ENCODE measurements around the gene CLDN9.

CLDN9 gene

GRCh38 chr16:3027489-3027795 lies 14.7 kb downstream of the CLDN9 start:
- H3K9me3 Mint-ChIP-seq: no peaks in the 10 kb centered on the region
- H3K27ac Mint-ChIP-seq: no peak overlapping the region
- H3K36me3 Mint-ChIP-seq: peaks cover 3% of the 10 kb centered on the region
- H3K4me3 Mint-ChIP-seq: no peak overlapping the region
- peaks cover 15% of the 10 kb centered on the region for H3K27me3 Mint-ChIP-seq
- H3K4me1 Mint-ChIP-seq: peaks cover 34% of the 10 kb centered on the region

DNA sequence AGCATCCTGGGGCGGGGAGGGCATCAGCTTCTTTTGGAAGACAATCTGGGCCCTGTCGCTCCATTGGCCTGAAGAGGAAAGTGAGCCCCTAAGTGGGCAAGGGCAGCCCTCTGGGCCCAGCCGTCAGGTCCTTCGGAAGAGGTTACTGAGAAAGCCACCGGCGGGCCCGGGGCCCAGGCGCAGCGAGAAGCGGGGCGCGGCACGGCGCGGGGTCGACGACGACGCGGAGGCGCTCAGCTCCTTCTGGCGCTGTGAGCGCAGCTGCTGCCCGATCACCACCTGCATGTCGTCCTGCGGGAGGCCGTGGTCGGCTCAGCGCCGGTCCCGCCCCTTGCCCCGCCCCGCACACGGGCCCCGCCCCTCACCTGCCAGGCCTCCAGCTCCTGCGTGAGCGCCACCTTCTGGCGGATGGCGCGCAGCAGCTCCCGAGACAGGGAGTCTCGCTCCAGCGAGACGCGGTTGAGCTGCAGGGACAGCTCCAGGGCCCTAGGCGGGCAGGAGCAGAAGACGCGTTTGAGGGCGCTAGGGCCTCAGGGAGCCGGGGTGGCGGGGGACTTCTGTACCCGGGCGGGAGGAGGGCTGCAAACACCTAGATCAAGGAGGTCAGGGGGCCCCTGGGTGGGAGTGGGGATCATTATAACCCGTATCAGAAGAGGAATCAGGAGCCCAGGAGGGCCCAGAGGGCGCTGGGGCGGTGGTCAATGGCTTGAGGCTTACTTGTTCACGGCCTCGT lies 15.4 kb downstream of the CLDN9 start:
- Mint-ChIP-seq H3K4me3 (peak overlapping the region; percentile 65), H3K9me3 (no peaks in the 10 kb centered on the region), H3K27me3 (peaks cover 21% of the 10 kb centered on the region), H3K27ac (no peak overlapping the region), H3K36me3 (peaks cover 3% of the 10 kb centered on the region), H3K4me1 (peaks cover 27% of the 10 kb centered on the region)

GRCh38 chr16:3028716-3029319 lies 16.1 kb downstream of the CLDN9 start:
- Mint-ChIP-seq H3K27me3 (peaks cover 26% of the 10 kb centered on the region), H3K4me3 (peak overlapping the region; percentile 58), H3K9me3 (no peaks in the 10 kb centered on the region), H3K27ac (peak overlapping the region; percentile 46), H3K4me1 (peaks cover 24% of the 10 kb centered on the region), H3K36me3 (peaks cover 3% of the 10 kb centered on the region)

DNA sequence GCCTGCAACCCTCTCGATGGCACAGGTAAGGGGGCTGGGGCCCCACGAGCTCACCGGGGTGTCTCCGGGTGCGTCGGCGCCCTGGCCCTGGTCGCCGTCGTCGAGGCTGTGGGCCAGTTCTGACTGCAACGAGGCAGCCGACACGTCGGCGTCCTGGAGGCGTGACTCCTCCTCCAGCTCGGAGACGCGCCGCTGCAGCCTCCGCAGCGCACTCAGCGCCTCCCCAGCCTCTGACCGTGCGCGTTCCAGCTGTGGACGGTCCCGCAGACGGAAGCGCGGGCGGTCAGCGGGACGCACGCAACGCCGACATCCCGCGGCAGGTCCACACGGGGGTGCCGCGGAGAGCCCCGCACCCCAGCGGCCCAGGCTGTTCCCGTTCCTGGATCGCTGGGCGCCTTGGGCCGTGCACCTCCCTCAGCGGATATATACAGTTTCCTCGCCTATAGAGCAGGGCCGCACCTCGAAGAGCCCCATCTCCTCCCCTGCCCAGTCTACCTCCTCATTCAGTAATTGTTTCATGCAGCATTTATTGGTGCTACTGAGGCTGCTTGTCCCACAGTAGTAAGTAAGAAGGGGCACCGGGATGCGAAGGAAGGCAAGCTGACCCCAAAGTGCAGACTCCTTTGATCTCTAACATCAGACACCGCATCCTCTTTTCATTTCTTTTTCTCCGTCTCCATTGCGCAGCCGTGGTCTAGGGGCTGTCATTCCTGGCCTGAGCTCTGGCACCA lies 16.9 kb downstream of the CLDN9 start:
- H3K27ac Mint-ChIP-seq: no peak overlapping the region
- H3K36me3 Mint-ChIP-seq: peaks cover 2% of the 10 kb centered on the region
- H3K9me3 Mint-ChIP-seq: no peaks in the 10 kb centered on the region
- H3K4me1 Mint-ChIP-seq: peaks cover 18% of the 10 kb centered on the region
- H3K27me3 Mint-ChIP-seq: peaks cover 30% of the 10 kb centered on the region
- H3K4me3 Mint-ChIP-seq: peak overlapping the region; percentile 58

- H3K27ac Mint-ChIP-seq: no peak overlapping the region
- H3K4me1 Mint-ChIP-seq: peaks cover 13% of the 10 kb centered on the region
- H3K27me3 Mint-ChIP-seq: peaks cover 34% of the 10 kb centered on the region
- H3K4me3 Mint-ChIP-seq: peak overlapping the region; percentile 53
- peaks cover 2% of the 10 kb centered on the region for H3K36me3 Mint-ChIP-seq
- no peaks in the 10 kb centered on the region for H3K9me3 Mint-ChIP-seq
Measured at GRCh38 chr16:3030222-3031212, 17.8 kb downstream of the CLDN9 start.

DNA sequence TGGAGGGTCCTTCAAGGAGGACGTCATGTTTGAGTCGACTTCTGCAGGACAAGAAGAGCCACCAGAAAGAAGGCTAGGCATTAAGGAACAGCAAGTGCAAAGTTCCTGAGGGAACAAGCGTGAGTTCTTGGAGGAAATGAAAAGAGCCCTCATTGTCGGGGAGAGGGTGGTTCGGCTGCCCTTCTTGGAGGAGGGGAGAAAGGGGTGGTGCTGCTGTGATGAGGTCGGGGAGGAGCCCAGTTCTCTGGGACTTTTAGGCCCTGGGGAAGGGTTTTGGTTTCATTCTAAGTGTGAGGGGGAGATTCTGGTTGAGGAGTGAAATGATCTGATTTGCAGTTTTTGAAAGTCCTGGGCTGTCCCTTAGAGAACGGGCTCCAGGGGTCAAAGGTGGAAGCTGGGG lies 19.9 kb downstream of the CLDN9 start:
- Mint-ChIP-seq H3K27ac (no peak overlapping the region), H3K36me3 (peaks cover 2% of the 10 kb centered on the region), H3K4me1 (peaks cover 21% of the 10 kb centered on the region), H3K27me3 (peaks cover 44% of the 10 kb centered on the region), H3K9me3 (no peaks in the 10 kb centered on the region), H3K4me3 (no peak overlapping the region)

DNA sequence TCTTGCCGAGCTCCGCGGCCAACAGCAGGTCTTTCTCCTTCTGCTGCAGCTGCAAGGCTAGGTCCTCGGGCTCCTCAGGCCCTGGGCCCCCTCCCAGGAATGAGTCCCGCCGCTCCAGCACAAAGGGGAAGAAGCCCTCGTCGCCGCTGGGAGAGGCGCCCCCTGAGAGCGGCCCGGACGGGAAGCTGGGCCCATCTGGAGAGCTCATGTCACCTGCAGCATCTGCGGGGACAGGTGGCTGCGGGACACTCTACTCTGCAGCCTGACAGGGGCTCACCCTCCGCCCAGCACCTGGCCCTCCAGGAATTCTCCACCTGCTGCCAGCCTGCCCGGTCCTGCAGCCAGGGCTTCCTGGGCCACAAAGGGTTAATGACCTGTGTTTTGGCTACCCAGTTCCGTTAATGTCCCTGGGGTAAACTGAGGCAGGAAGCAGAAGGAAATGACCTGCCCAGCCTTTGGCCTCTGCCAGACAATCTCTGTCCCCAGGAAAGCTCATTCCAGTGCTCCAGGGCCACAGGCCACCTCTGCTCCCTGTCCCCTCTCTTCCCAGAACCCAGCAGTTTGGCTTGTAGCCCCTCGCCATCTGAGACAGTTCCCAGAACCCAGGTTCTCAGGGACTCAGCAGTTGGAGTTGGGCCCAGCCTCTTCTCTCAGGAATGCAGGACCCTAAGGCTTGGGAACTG lies 22.7 kb downstream of the CLDN9 start:
- H3K4me3 Mint-ChIP-seq: no peak overlapping the region
- H3K36me3 Mint-ChIP-seq: peaks cover 2% of the 10 kb centered on the region
- H3K27me3 Mint-ChIP-seq: peaks cover 54% of the 10 kb centered on the region
- H3K9me3 Mint-ChIP-seq: no peaks in the 10 kb centered on the region
- H3K27ac Mint-ChIP-seq: no peak overlapping the region
- peaks cover 8% of the 10 kb centered on the region for H3K4me1 Mint-ChIP-seq

DNA sequence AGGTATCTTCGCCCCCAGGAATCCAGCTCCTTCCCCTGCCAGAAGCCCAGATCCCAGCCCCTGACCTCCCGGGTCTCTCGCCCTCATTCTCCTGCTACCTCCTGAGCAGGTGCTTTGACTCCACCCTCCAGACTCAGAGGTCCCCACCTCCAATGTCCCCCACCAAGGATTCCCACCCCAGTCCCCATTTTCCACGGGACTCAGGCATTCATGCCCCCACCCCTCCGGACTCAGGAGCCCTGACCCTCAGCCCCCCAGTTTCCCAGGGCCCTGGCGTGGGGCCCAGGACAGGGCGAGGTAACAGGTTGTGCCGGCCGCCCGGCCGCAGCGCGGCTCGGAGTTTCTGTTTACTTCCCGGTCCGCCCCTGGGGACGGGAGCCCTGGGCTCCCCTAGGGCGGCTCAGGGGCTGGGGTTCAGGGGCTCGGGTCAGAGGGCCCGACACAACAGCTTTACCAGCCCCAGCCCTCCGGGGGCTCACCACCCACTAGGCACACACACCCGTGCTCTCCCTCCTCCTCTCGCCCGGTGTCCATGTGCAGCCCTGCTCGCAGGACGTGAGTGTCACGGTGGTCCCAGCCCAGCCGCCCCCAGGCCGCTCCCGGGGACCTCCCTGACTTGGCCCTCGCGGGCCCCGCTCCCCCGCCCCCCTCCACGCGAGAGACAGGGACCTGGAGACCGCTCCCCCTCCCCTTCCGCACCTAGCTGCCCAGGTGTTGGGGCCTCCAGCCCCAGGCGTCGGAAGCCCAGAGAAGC lies 23.4 kb downstream of the CLDN9 start:
- Mint-ChIP-seq H3K9me3 (no peaks in the 10 kb centered on the region), H3K4me1 (peaks cover 8% of the 10 kb centered on the region), H3K36me3 (peaks cover 2% of the 10 kb centered on the region), H3K27ac (no peak overlapping the region), H3K4me3 (no peak overlapping the region), H3K27me3 (peaks cover 53% of the 10 kb centered on the region)

GRCh38 chr16:3036726-3037315 lies 24.1 kb downstream of the CLDN9 start, which contains the start of gene BICDL2:
Gene BICDL2, minus strand, starts transcription at chr16:3036944. Its CDS starts 1,448 bp downstream, at chr16:3035496.
- peak within 1 kb of the TSS; percentile 52 for H3K4me3 Mint-ChIP-seq

GRCh38 chr16:3038256-3038655 lies 25.5 kb downstream of the CLDN9 start:
- peak overlapping the region; percentile 30 for H3K27ac Mint-ChIP-seq
- H3K9me3 Mint-ChIP-seq: no peaks in the 10 kb centered on the region
- H3K36me3 Mint-ChIP-seq: peaks cover 2% of the 10 kb centered on the region
- no peak overlapping the region for H3K4me3 Mint-ChIP-seq
- peaks cover 46% of the 10 kb centered on the region for H3K27me3 Mint-ChIP-seq
- H3K4me1 Mint-ChIP-seq: peaks cover 8% of the 10 kb centered on the region

More at GRCh38 chr16:3036726-3037315, 24.1 kb downstream of the CLDN9 start, which contains the start of gene BICDL2:
- peaks cover 53% of the 10 kb centered on the region for H3K27me3 Mint-ChIP-seq
- peaks cover 8% of the 10 kb centered on the region for H3K4me1 Mint-ChIP-seq
- peaks cover 2% of the 10 kb centered on the region for H3K36me3 Mint-ChIP-seq
- peak within 1 kb of the TSS; percentile 65 for H3K27ac Mint-ChIP-seq
- no peaks in the 10 kb centered on the region for H3K9me3 Mint-ChIP-seq

DNA sequence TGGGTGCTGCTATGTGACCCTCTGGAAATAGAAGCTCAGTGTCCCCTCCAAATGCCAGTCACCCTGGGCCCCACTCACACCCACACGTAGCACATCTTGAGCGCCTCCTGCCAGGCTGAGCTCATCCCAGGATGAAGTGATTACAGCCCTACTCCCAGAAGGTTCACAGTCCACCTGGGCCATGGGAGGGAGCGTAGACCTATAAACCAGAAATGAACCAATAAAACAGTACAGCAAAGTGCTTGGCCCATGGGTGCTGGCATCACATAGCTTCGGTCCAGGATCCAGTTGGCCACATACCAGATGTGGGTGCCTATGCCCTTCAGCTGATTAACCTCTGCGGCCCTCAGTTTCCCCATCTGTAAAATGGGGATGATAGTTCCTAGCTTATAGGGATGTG lies 26.2 kb downstream of the CLDN9 start:
- peaks cover 2% of the 10 kb centered on the region for H3K36me3 Mint-ChIP-seq
- H3K27me3 Mint-ChIP-seq: peaks cover 47% of the 10 kb centered on the region
- H3K27ac Mint-ChIP-seq: no peak overlapping the region
- no peak overlapping the region for H3K4me3 Mint-ChIP-seq
- H3K9me3 Mint-ChIP-seq: no peaks in the 10 kb centered on the region
- peaks cover 8% of the 10 kb centered on the region for H3K4me1 Mint-ChIP-seq

DNA sequence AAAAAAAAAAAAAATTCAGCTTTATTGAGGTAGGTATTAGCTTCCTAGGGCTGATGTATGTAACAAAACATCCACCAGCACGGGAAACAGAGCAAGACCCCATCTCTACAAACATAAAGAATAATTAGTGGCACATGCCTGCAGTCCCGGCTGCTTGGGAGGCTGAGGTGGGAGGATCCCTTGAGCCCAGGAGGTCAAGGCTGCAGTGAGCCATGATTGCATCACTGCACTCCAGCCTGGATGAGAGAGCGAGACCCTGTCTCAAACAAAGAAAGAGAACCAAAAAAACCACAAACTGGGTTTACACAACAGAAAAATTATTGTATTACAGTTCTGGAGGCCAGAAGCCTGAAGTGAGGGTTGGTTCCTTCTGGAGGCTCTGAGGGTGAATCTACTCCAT lies 29.7 kb downstream of the CLDN9 start:
- peaks cover 11% of the 10 kb centered on the region for H3K4me1 Mint-ChIP-seq
- H3K27me3 Mint-ChIP-seq: peaks cover 40% of the 10 kb centered on the region

DNA sequence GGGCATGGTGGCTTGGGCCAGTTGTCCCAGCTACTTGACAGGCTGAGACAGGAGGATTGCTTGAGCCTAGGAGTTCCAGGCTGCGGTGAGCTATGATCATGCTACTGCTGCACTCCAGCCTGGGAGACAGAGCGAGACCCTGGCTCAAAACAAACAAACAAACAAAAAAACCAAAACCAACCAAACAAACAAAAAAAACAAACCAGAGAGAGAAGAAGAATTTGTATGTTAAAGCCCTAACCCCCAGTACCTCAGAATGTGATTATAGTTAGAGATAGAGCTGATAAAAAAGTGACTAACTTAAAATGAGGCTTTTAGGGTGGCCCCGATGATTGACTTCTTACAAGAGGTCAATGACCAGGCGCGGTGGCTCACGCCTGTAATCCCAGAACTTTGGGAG lies 32.0 kb downstream of the CLDN9 start:
- Mint-ChIP-seq H3K27ac (peak overlapping the region; percentile 77), H3K36me3 (no peaks in the 10 kb centered on the region), H3K9me3 (no peaks in the 10 kb centered on the region), H3K4me1 (peaks cover 11% of the 10 kb centered on the region), H3K27me3 (peaks cover 24% of the 10 kb centered on the region), H3K4me3 (peak overlapping the region; percentile 79)

More for the DNA sequence above, 29.7 kb downstream of the CLDN9 start:
- no peaks in the 10 kb centered on the region for H3K9me3 Mint-ChIP-seq
- no peak overlapping the region for H3K4me3 Mint-ChIP-seq
- H3K27ac Mint-ChIP-seq: no peak overlapping the region
- no peaks in the 10 kb centered on the region for H3K36me3 Mint-ChIP-seq
